Measurements from ENCODE around the gene HOMER2.
A peak's percentile ranks its signal among the peaks of the same experiment; 100 is the strongest.
"Not testable (repeated sequence)": the region's sequence is repeated elsewhere in the genome, so short reads cannot be mapped to it uniquely, and the experiment has no call there.

Gene HOMER2

DNA sequence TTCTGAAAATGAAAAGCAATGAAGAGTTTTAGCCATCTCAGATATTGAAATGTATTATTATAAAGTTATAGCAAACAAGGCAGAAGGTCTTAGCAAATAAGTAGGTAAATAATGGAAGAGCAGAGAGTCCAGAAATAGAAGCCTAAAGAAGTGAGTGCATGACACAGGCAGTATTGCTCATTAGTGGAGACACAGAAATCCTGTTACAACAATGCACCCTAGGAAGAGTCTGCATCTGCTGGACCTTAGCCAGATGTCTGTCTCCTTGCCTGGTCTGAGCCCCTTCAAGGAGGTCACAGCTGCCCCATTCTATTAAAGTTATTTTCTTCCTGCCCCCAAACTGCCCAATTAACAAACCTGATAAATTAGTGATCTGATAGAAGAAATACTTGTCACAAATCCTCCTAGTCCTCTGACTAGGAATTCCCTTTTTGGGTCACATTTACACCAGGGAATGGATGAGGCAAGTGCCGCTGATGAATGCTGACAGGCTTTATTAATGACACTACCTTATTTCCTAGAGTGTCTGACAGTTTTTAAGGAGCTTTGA lies 51.9 kb downstream of the HOMER2 start:
- no peak for DNase-seq (ENCODE audit: insufficient read length, low spot score)
- TF ChIP-seq, protein P1, sequence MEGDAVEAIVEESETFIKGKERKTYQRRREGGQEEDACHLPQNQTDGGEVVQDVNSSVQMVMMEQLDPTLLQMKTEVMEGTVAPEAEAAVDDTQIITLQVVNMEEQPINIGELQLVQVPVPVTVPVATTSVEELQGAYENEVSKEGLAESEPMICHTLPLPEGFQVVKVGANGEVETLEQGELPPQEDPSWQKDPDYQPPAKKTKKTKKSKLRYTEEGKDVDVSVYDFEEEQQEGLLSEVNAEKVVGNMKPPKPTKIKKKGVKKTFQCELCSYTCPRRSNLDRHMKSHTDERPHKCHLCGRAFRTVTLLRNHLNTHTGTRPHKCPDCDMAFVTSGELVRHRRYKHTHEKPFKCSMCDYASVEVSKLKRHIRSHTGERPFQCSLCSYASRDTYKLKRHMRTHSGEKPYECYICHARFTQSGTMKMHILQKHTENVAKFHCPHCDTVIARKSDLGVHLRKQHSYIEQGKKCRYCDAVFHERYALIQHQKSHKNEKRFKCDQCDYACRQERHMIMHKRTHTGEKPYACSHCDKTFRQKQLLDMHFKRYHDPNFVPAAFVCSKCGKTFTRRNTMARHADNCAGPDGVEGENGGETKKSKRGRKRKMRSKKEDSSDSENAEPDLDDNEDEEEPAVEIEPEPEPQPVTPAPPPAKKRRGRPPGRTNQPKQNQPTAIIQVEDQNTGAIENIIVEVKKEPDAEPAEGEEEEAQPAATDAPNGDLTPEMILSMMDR (IDR thresholded peaks at IDR 0.05; ENCODE audit: insufficient read depth, missing control alignments), result no peak
- FAIRE-seq, result no peak

GRCh38 chr15:82898961-82899360 lies 53.6 kb downstream of the HOMER2 start:
- DNase-seq (ENCODE audit: insufficient read length, low spot score), result no peak
- no peak for FAIRE-seq
- TF ChIP-seq, protein P1 (IDR thresholded peaks at IDR 0.05; ENCODE audit: insufficient read depth, missing control alignments), result no peak

GRCh38 chr15:82895983-82896382 lies 56.5 kb downstream of the HOMER2 start:
- TF ChIP-seq, protein P1 (IDR thresholded peaks at IDR 0.05; ENCODE audit: insufficient read depth, missing control alignments), result no peak
- no peak for FAIRE-seq
- no peak for DNase-seq (ENCODE audit: insufficient read length, low spot score)

GRCh38 chr15:82894971-82895520 lies 57.5 kb downstream of the HOMER2 start:
- TF ChIP-seq, protein P1 (IDR thresholded peaks at IDR 0.05; ENCODE audit: insufficient read depth, missing control alignments), result no peak
- FAIRE-seq (peak; percentile 64), DNase-seq (ENCODE audit: insufficient read length, low spot score) (peak; percentile 60)

DNA sequence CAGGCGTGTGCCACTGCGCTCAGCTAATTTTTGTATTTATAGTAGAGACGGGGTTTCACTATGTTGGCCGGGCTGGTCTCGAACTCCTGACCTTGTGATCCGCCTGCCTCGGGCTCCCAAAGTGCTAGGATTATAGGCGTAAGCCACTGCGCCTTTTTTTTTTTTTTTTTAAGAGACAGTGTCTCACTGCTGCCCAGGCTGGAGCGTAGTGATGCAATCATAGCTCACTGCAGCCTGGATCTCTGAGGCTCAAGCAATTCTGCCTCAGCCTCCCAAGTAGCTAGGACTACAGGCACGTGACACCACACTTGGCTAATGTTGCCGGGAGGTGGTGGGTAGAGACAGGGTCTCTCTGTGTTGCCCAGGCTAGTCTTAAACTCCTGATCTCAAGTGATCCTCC lies 59.0 kb downstream of the HOMER2 start:
- not testable (repeated sequence) for FAIRE-seq; DNase-seq (ENCODE audit: insufficient read length, low spot score)

GRCh38 chr15:82892573-82892972 lies 59.9 kb downstream of the HOMER2 start:
- DNase-seq (ENCODE audit: insufficient read length, low spot score) (no peak), FAIRE-seq (no peak)
- TF ChIP-seq, protein P1 (IDR thresholded peaks at IDR 0.05; ENCODE audit: insufficient read depth, missing control alignments), result no peak

DNA sequence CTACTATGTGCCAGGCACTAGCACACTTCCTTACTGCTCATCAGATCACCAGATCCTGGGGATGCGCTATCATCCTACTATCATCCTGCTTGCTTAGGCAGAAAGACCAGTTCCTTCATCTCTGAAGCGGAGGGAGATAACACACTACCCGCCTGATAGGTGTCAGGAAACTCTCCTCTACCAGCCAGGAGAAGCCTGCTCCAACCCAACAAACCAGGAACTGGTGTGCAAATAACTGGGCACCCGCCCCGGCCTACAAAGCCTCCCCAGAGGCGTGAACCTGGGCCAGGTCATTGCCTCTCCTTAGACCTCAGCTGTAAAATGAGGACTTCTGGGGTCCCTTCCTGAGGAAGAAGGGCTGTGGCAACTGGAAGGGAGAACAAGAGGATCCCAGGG lies 61.5 kb downstream of the HOMER2 start:
- no peak for DNase-seq (ENCODE audit: insufficient read length, low spot score)

More for the DNA sequence above, 61.5 kb downstream of the HOMER2 start:
- TF ChIP-seq, protein P1 (IDR thresholded peaks at IDR 0.05; ENCODE audit: insufficient read depth, missing control alignments), result no peak
- FAIRE-seq, result no peak

Data from D721Med (cell line).